ENCODE measurements around the gene TCF12.
"Not testable (repeated sequence)": the region's sequence is repeated elsewhere in the genome, so short reads cannot be mapped to it uniquely, and the experiment has no call there.

The TCF12 gene

DNA sequence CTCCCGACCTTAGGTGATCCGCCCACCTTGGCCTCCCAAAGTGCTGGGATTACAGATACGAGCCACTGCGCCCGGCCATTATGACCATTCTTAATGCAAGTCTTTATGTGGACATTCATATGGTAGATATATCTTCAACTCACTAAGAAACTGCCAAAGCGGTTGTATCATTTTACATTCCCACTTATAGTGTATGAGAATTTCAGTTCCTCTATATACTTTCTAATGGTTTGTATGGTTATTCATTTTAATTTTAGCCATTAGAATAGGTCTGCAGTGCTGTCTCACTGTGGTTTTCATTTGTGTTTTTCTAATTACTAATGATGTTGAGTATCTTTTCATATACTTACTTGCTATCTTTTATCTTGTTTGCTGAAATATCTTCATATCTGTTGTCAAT is 32.5 kb downstream of the TCF12 start:
- TF ChIP-seq CTCF (IDR thresholded peaks at IDR 0.05; ENCODE audit: control insufficient read depth, extremely low read depth, insufficient read depth), result no peak
- no peak for DNase-seq (ENCODE audit: low read depth)
- H3K4me3 ChIP-seq (ENCODE audit: low read depth, low read length), result no peak overlapping the region

GRCh38 chr15:56953790-56954189 is 35.3 kb downstream of the TCF12 start:
- TF ChIP-seq CTCF (IDR thresholded peaks at IDR 0.05; ENCODE audit: control insufficient read depth, extremely low read depth, insufficient read depth), result no peak
- H3K4me3 ChIP-seq (ENCODE audit: low read depth, low read length), result no peak overlapping the region
- no peak for DNase-seq (ENCODE audit: low read depth)

- DNase-seq (ENCODE audit: low read depth); H3K4me3 ChIP-seq (ENCODE audit: low read depth, low read length): not testable (repeated sequence)
These were observed 36.6 kb downstream of the TCF12 start for GRCh38 chr15:56955011-56955410.

GRCh38 chr15:56956538-56956937 is 38.1 kb downstream of the TCF12 start:
- no peak for DNase-seq (ENCODE audit: low read depth)
- H3K4me3 ChIP-seq (ENCODE audit: low read depth, low read length), result no peak overlapping the region
- TF ChIP-seq CTCF (IDR thresholded peaks at IDR 0.05; ENCODE audit: control insufficient read depth, extremely low read depth, insufficient read depth), result no peak

DNA sequence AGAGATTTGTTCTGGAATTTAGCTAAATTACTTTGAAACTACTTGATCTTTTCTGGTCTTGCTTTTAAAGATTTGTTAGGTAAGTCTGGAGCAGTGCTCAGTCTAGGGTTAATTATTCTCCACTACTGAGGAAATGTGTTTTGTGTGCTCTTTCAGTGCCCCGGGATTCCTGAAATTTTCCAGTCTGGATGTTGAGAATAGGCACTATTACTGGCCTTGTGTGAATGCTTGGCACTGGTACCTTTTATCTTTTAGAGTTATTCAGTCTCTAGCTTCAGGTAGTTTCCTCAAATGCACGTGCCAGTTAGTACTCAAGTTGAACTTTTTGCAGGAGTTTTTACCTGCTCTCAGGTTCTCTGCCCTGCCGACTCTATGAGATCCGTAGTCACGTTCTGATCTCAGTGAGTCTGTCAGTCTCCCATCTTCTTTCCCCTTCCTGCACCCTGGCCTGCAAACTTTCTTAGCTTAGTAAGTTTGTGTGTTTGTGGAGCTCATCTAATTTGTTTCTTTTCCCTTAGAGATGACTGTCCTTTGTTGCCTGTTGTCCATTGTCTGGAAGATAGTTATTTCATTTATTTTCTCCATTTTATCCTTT is 39.5 kb downstream of the TCF12 start:
- no peak for DNase-seq (ENCODE audit: low read depth)
- no peak overlapping the region for H3K4me3 ChIP-seq (ENCODE audit: low read depth, low read length)
- TF ChIP-seq CTCF (IDR thresholded peaks at IDR 0.05; ENCODE audit: control insufficient read depth, extremely low read depth, insufficient read depth), result no peak

GRCh38 chr15:56959318-56959648 is 40.8 kb downstream of the TCF12 start:
- H3K4me3 ChIP-seq (ENCODE audit: low read depth, low read length), result no peak overlapping the region
- TF ChIP-seq CTCF (IDR thresholded peaks at IDR 0.05; ENCODE audit: control insufficient read depth, extremely low read depth, insufficient read depth), result no peak
- no peak for DNase-seq (ENCODE audit: low read depth)

- TF ChIP-seq CTCF (IDR thresholded peaks at IDR 0.05; ENCODE audit: control insufficient read depth, extremely low read depth, insufficient read depth), result no peak
- DNase-seq (ENCODE audit: low read depth), result no peak
- H3K4me3 ChIP-seq (ENCODE audit: low read depth, low read length), result no peak overlapping the region
These were observed 41.7 kb downstream of the TCF12 start for GRCh38 chr15:56960116-56960515.
